GM13976 (cell line): ENCODE data around the gene C5orf46.

Experiments
- DNase-seq: peaks from one replicate; pipeline ENCODE4 v3.0.0; 2012; ENCODE audit warnings: low spot score
- in situ Hi-C: fragments of 300-500 bp; cut with MboI; formaldehyde crosslinking; loops from one replicate; pipeline ENCODE4 v1.12.0; 2022; ENCODE audit warnings: low sequenced_read_pairs, mixed read lengths, inconsistent platforms; ENCODE audit not compliant: unreplicated experiment
- TF ChIP-seq, protein P1 (sequence below): IDR thresholded peaks from 2 replicates; pipeline ENCODE4 v1.5.1; 2012; ENCODE audit warnings: borderline replicate concordance, mild to moderate bottlenecking; ENCODE audit not compliant: insufficient read depth; ENCODE audit errors: extremely low read depth, missing control alignments, control extremely low read depth

The C5orf46 gene

DNA sequence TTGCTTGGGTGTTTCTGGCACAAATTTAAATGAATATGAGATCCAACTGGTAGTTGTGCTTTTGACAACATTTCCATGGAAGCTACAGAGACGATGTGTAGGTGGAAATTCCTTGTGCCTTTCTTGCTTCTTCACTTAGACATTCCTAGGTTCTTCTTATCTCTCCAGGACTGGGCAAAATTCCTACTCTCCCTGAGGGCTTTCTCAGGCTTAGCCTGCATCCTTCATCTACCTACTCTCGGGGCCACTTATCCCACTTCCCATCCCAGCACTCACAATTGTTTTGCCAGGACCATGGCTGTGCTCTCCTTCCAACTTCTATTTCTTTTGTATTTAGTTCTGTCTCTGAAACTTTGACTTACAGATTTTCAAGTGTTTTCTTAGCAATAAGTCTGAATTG is 57.1 kb downstream of the C5orf46 start:
- in situ Hi-C loops: no loop called here

DNA sequence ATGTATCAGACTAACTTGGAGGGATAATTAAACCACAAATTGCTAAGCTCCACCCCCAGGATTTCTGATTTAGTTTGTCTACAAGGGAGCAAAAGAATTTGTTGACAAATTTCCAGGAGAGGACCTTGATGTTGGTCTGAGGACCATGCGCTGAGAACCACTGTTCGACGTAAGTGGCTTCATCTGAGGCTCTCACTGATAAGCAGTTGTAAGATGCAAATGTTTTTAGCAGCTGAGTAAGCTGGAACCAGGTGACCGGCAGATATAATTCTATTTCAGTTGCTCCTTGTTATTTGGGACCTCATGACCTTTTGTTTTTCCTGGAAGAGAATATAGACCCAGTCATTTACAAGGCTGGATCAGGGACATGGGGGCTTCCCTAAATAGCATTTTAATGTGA is 60.7 kb downstream of the C5orf46 start:
- DNase-seq: no peak
- in situ Hi-C loops: no loop called here
- TF ChIP-seq, protein P1, sequence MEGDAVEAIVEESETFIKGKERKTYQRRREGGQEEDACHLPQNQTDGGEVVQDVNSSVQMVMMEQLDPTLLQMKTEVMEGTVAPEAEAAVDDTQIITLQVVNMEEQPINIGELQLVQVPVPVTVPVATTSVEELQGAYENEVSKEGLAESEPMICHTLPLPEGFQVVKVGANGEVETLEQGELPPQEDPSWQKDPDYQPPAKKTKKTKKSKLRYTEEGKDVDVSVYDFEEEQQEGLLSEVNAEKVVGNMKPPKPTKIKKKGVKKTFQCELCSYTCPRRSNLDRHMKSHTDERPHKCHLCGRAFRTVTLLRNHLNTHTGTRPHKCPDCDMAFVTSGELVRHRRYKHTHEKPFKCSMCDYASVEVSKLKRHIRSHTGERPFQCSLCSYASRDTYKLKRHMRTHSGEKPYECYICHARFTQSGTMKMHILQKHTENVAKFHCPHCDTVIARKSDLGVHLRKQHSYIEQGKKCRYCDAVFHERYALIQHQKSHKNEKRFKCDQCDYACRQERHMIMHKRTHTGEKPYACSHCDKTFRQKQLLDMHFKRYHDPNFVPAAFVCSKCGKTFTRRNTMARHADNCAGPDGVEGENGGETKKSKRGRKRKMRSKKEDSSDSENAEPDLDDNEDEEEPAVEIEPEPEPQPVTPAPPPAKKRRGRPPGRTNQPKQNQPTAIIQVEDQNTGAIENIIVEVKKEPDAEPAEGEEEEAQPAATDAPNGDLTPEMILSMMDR: no peak

More for the DNA sequence above, 57.1 kb downstream of the C5orf46 start:
- DNase-seq: no peak
- TF ChIP-seq, protein P1: no peak

DNA sequence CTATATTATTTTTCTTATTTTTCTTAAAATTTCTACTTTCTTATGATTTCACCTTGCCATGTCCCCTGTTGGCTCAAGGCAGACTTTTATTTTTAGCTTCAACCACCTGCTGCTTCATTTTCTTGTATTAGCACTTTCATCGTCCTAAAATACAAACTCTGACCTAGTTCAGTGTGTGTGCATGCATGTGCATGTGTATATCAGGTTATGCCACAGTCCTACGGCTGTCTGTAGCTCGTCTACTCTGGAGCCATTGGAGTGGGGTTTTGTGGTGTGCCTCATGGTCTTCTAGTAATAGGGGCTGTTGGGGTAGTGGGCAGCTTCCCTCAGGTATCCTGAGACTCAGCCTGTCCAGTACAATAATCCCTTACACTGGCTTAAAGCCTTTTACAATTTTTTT is 61.5 kb downstream of the C5orf46 start:
- in situ Hi-C loops: no loop called here
- no peak for DNase-seq
- TF ChIP-seq, protein P1: no peak

DNA sequence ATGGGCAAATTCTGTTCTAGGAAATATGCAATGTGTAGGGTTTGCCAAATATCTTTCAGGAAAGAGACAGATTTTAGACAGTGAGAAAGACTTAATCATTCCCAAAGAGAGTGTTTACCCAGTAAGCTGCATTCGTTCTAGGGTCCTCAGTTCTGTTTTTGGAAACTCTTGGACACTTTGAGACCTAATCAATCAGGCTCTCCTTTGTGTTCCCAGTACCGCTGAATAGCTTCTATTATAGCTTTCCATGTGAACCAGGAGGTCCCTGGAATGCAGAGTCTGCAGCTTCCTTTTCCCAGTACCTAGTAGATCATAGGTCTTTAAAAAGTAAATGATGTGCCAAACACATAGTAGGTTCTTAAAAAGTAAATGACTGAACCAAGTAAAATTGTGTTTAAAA is 63.5 kb downstream of the C5orf46 start:
- in situ Hi-C loops: no loop called here
- DNase-seq: no peak
- TF ChIP-seq, protein P1: no peak
